Measurements from ENCODE around the gene SAMD1. TPM values are rescaled to one million over a fixed set of nuclear protein-coding genes. Genes with fewer than 3 reads are reported as not detected.

SAMD1 gene
- total RNA-seq, 1 experiment from 2014 or later: 108 TPM

DNA sequence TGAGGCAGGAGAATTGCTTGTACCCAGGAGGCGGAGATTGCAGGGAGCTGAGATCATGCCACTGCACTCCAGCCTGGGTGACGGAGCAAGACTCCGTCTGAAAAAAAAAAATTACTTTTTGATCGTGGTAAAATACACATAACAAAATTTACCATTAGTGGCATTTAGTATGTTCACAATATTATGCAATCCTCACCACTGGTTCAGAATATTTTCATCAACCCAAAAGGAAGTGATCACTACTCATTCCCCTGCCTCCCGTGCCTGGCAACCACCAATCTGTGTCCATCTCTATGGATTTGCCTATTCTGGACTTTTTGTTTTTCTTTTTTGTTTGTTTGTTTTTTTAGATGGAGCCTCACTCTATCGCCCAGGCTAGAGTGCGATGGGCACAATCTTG is 27.4 kb downstream of the SAMD1 start:
- H3T11ph ChIP-seq (ENCODE audit: low read length): no peak overlapping the region
- H2BK20ac ChIP-seq (ENCODE audit: low read depth, low read length, poor library complexity, severe bottlenecking): no peak overlapping the region
- peaks cover 7% of the 10 kb centered on the region for H3K27me3 ChIP-seq (ENCODE audit: insufficient read depth, low read length)
- H4K20me1 ChIP-seq (ENCODE audit: control insufficient read depth, insufficient read depth, insufficient read length): no peaks in the 10 kb centered on the region
- no peaks in the 10 kb centered on the region for H3K79me1 ChIP-seq (ENCODE audit: insufficient read depth, low read depth, low read length, poor library complexity, severe bottlenecking)
- no CpG with 5 or more reads among the region's 7 CpGs for WGBS (ENCODE audit: extremely low coverage, insufficient read length, low lambda C conversion rate)
- H3K56ac ChIP-seq (ENCODE audit: insufficient read length, low read depth, low read length): no peak overlapping the region
- no peak overlapping the region for H3K23ac ChIP-seq (ENCODE audit: insufficient read length, low read depth, low read length)
- H2BK120ac ChIP-seq (ENCODE audit: low read depth, low read length, poor library complexity, severe bottlenecking): no peak overlapping the region
- no peak overlapping the region for H2BK15ac ChIP-seq (ENCODE audit: low read depth, low read length)
- Mint-ChIP-seq H3K36me3 (ENCODE audit: insufficient read depth in 1 of 3, low read depth in 3 of 3) (no peaks in the 10 kb centered on the region), H3K4me1 (peaks cover 6 to 14% of the 10 kb centered on the region in 2 experiments; a peak in 3 of 4 replicates), H3K4me3 (no peak overlapping the region), H3K27ac (no peak overlapping the region), H3K27me3 (ENCODE audit: low read depth) (peaks cover 35% of the 10 kb centered on the region), H3K9me3 (no peaks in the 10 kb centered on the region; a peak in 2 of 5 replicates)
- H4K8ac ChIP-seq (replicated peaks; ENCODE audit: insufficient read length, low read depth, low read length): no peak overlapping the region
- H3K23me2 ChIP-seq (ENCODE audit: insufficient read length, low read depth, low read length, poor library complexity, severe bottlenecking): peaks cover 4% of the 10 kb centered on the region
- no peaks in the 10 kb centered on the region; the same call in 1 of the 2 replicates for H3K4me1 ChIP-seq (ENCODE audit: insufficient read depth, low read length)
- no peak overlapping the region for H2AK5ac ChIP-seq (ENCODE audit: insufficient read length, low read length)
- H2BK12ac ChIP-seq (ENCODE audit: insufficient read length, low read depth, low read length): no peak overlapping the region
- no peak overlapping the region for H4K5ac ChIP-seq (ENCODE audit: insufficient read length, low read depth, low read length)
- no peak overlapping the region for H3K4ac ChIP-seq (ENCODE audit: low read depth, low read length)
- H3K18ac ChIP-seq (ENCODE audit: insufficient read length, low read depth, low read length): no peak overlapping the region
- no peak overlapping the region for H2AFZ ChIP-seq (ENCODE audit: low read length)
- H4K91ac ChIP-seq (ENCODE audit: insufficient read length, low read depth, low read length): no peak overlapping the region
- DNase-seq: no peak
- no peaks in the 10 kb centered on the region for H3K9me3 ChIP-seq (ENCODE audit: control insufficient read depth, low read depth, low read length)
- H2BK5ac ChIP-seq (ENCODE audit: insufficient read length, low read length): no peak overlapping the region
- no peaks in the 10 kb centered on the region for H3K79me2 ChIP-seq (ENCODE audit: insufficient read depth, low read length)
- no peak for TF ChIP-seq CTCF (conservative IDR thresholded peaks at IDR 0.05)
- no peak overlapping the region for H3K14ac ChIP-seq (ENCODE audit: insufficient read depth, low read length)
- no peak overlapping the region for H3K27ac ChIP-seq (ENCODE audit: insufficient read length, low read depth, low read length)
- no peak overlapping the region for H3K9ac ChIP-seq (ENCODE audit: extremely low read depth, insufficient read length, low read length)
- no peak overlapping the region for H3K4me2 ChIP-seq (ENCODE audit: insufficient read depth, insufficient read length, low read length)
